Measurements from ENCODE around the gene ITGA3. TPM values are rescaled to one million over a fixed set of nuclear protein-coding genes. Genes with fewer than 3 reads are reported as not detected.

ITGA3 gene
- total RNA-seq, 1 donor from 2014 or later, result 143 TPM

GRCh38 chr17:50062293-50063243 is 6.7 kb downstream of the ITGA3 start:
- peak overlapping the region; percentile 83 for H3K27ac Mint-ChIP-seq
- DNase-seq (ENCODE audit: low spot score in 2 of 2, unreplicated experiment in 2 of 2), result no peak

GRCh38 chr17:50063561-50064252 is 7.8 kb downstream of the ITGA3 start:
- H3K27me3 Mint-ChIP-seq (ENCODE audit: low read depth), result no peaks in the 10 kb centered on the region
- peak overlapping the region; percentile 93 for H3K27ac Mint-ChIP-seq
- no peak for DNase-seq (ENCODE audit: low spot score in 2 of 2, unreplicated experiment in 2 of 2)
- H3K4me1 Mint-ChIP-seq, result peaks cover 55% of the 10 kb centered on the region
- H3K4me3 Mint-ChIP-seq, result no peak overlapping the region
- peaks cover 11% of the 10 kb centered on the region for H3K36me3 Mint-ChIP-seq
- H3K9me3 Mint-ChIP-seq, result no peaks in the 10 kb centered on the region
- TF ChIP-seq CTCF (IDR thresholded peaks at IDR 0.05; ENCODE audit: unreplicated experiment), result no peak

More at GRCh38 chr17:50062293-50063243, 6.7 kb downstream of the ITGA3 start:
- TF ChIP-seq CTCF (IDR thresholded peaks at IDR 0.05; ENCODE audit: unreplicated experiment), result no peak
- Mint-ChIP-seq H3K27me3 (ENCODE audit: low read depth) (peaks cover 2% of the 10 kb centered on the region), H3K36me3 (peaks cover 6% of the 10 kb centered on the region), H3K4me1 (peaks cover 66% of the 10 kb centered on the region), H3K4me3 (no peak overlapping the region), H3K9me3 (no peaks in the 10 kb centered on the region)

GRCh38 chr17:50064253-50065001 is 8.5 kb downstream of the ITGA3 start:
- peak overlapping the region; percentile 93 for H3K27ac Mint-ChIP-seq
- peak in 1 of 2 experiments; percentile 55 for DNase-seq (ENCODE audit: low spot score in 2 of 2, unreplicated experiment in 2 of 2)
- peaks cover 11% of the 10 kb centered on the region for H3K36me3 Mint-ChIP-seq
- no peak overlapping the region for H3K4me3 Mint-ChIP-seq
- H3K27me3 Mint-ChIP-seq (ENCODE audit: low read depth), result no peaks in the 10 kb centered on the region
- peaks cover 51% of the 10 kb centered on the region for H3K4me1 Mint-ChIP-seq
- no peaks in the 10 kb centered on the region for H3K9me3 Mint-ChIP-seq
- no peak for TF ChIP-seq CTCF (IDR thresholded peaks at IDR 0.05; ENCODE audit: unreplicated experiment)

- H3K4me3 Mint-ChIP-seq, result no peak overlapping the region
- TF ChIP-seq CTCF (IDR thresholded peaks at IDR 0.05; ENCODE audit: unreplicated experiment), result no peak
- no peak for DNase-seq (ENCODE audit: low spot score in 2 of 2, unreplicated experiment in 2 of 2)
- peaks cover 16% of the 10 kb centered on the region for H3K36me3 Mint-ChIP-seq
- peak overlapping the region; percentile 93 for H3K27ac Mint-ChIP-seq
- no peaks in the 10 kb centered on the region for H3K27me3 Mint-ChIP-seq (ENCODE audit: low read depth)
- no peaks in the 10 kb centered on the region for H3K9me3 Mint-ChIP-seq
- peaks cover 47% of the 10 kb centered on the region for H3K4me1 Mint-ChIP-seq
Measured at GRCh38 chr17:50065056-50065455, 9.1 kb downstream of the ITGA3 start.

GRCh38 chr17:50066995-50067394 is 11.1 kb downstream of the ITGA3 start:
- Mint-ChIP-seq H3K27me3 (ENCODE audit: low read depth) (no peaks in the 10 kb centered on the region), H3K4me3 (no peak overlapping the region), H3K9me3 (peaks cover 3% of the 10 kb centered on the region), H3K27ac (no peak overlapping the region), H3K4me1 (peaks cover 32% of the 10 kb centered on the region), H3K36me3 (peaks cover 30% of the 10 kb centered on the region)
- DNase-seq (ENCODE audit: low spot score in 2 of 2, unreplicated experiment in 2 of 2), result no peak
- TF ChIP-seq CTCF (IDR thresholded peaks at IDR 0.05; ENCODE audit: unreplicated experiment), result no peak
